H9 (cell line): ENCODE data around the gene RERE. TPM values are rescaled to one million over a fixed set of nuclear protein-coding genes. Genes with fewer than 3 reads are reported as not detected.

Experiments
- DNase-seq: peaks from one replicate; pipeline ENCODE4 v3.0.0-alpha.2; 2017
- H2AFZ ChIP-seq: one replicate; pipeline ENCODE4 v1.6.1; 2013; ENCODE audit warnings: mild to moderate bottlenecking, low read length, control low read depth, moderate library complexity
- H2AK5ac ChIP-seq: 2 replicates; pipeline ENCODE4 v1.6.1; 2013; ENCODE audit warnings: low read length, control low read depth, mixed read lengths; ENCODE audit not compliant: insufficient read length
- H2BK120ac ChIP-seq: one replicate; pipeline ENCODE4 v1.6.1; 2013; ENCODE audit warnings: low read depth, mild to moderate bottlenecking, low read length, control low read depth, inconsistent platforms; ENCODE audit not compliant: poor library complexity, severe bottlenecking
- H2BK12ac ChIP-seq: 2 replicates; pipeline ENCODE4 v1.6.1; 2013; ENCODE audit warnings: low read length, control low read depth, mixed read lengths, low read depth; ENCODE audit not compliant: insufficient read length
- H2BK15ac ChIP-seq: 2 replicates; pipeline ENCODE4 v1.6.1; 2013; ENCODE audit warnings: low read depth, low read length, control low read depth
- H2BK20ac ChIP-seq: one replicate; pipeline ENCODE4 v1.6.1; 2013; ENCODE audit warnings: low read depth, mild to moderate bottlenecking, low read length, control low read depth, inconsistent platforms; ENCODE audit not compliant: poor library complexity, severe bottlenecking
- H2BK5ac ChIP-seq: 2 replicates; pipeline ENCODE4 v1.6.1; 2013; ENCODE audit warnings: low read length, control low read depth, mixed read lengths; ENCODE audit not compliant: insufficient read length
- H3K14ac ChIP-seq: 2 replicates; pipeline ENCODE4 v1.6.1; 2013; ENCODE audit warnings: low read length, control low read depth; ENCODE audit not compliant: insufficient read depth
- H3K18ac ChIP-seq: 2 replicates; pipeline ENCODE4 v1.6.1; 2013; ENCODE audit warnings: low read depth, mild to moderate bottlenecking, mixed read lengths, low read length, control low read depth; ENCODE audit not compliant: insufficient read length
- H3K23ac ChIP-seq: 2 replicates; pipeline ENCODE4 v1.6.1; 2013; ENCODE audit warnings: low read length, control low read depth, mixed read lengths, low read depth; ENCODE audit not compliant: insufficient read length
- H3K23me2 ChIP-seq: 2 replicates; pipeline ENCODE4 v1.6.1; 2013; ENCODE audit warnings: low read depth, mild to moderate bottlenecking, mixed read lengths, low read length, control low read depth; ENCODE audit not compliant: insufficient read length, poor library complexity, severe bottlenecking
- H3K27ac ChIP-seq: 2 replicates; pipeline ENCODE4 v1.5.1; 2013; ENCODE audit warnings: low read length, control low read depth, mixed read lengths, low read depth; ENCODE audit not compliant: insufficient read length
- H3K27me3 ChIP-seq: 2 replicates; pipeline ENCODE4 v1.6.1; 2013; ENCODE audit warnings: low read length, control low read depth, inconsistent platforms; ENCODE audit not compliant: insufficient read depth
- H3K4ac ChIP-seq: 2 replicates; pipeline ENCODE4 v1.6.1; 2013; ENCODE audit warnings: low read depth, mild to moderate bottlenecking, control low read depth, inconsistent platforms, low read length, moderate library complexity
- H3K4me1 ChIP-seq: 2 replicates; pipeline ENCODE4 v1.6.1; 2013; ENCODE audit warnings: low read length, control low read depth, inconsistent platforms; ENCODE audit not compliant: insufficient read depth
- H3K4me2 ChIP-seq: 2 replicates; pipeline ENCODE4 v1.6.1; 2013; ENCODE audit warnings: low read length, control low read depth, mixed read lengths; ENCODE audit not compliant: insufficient read length, insufficient read depth
- H3K56ac ChIP-seq: 2 replicates; pipeline ENCODE4 v1.6.1; 2013; ENCODE audit warnings: low read depth, mild to moderate bottlenecking, mixed read lengths, low read length, control low read depth; ENCODE audit not compliant: insufficient read length
- H3K79me1 ChIP-seq: 2 replicates; pipeline ENCODE4 v1.6.1; 2013; ENCODE audit warnings: low read depth, mild to moderate bottlenecking, moderate library complexity, low read length, control low read depth, inconsistent platforms; ENCODE audit not compliant: insufficient read depth, poor library complexity, severe bottlenecking
- H3K79me2 ChIP-seq: 2 replicates; pipeline ENCODE4 v1.6.1; 2013; ENCODE audit warnings: low read length, control low read depth, inconsistent platforms; ENCODE audit not compliant: insufficient read depth
- H3K9ac ChIP-seq: 2 replicates; pipeline ENCODE4 v1.6.1; 2013; ENCODE audit warnings: low read length, control low read depth, mixed read lengths; ENCODE audit not compliant: insufficient read length; ENCODE audit errors: extremely low read depth
- H3K9me3 ChIP-seq: one replicate; pipeline ENCODE4 v1.6.1; 2013; ENCODE audit warnings: low read depth, low read length, inconsistent platforms; ENCODE audit not compliant: control insufficient read depth
- H3T11ph ChIP-seq: one replicate; pipeline ENCODE4 v1.6.1; 2013; ENCODE audit warnings: mild to moderate bottlenecking, low read length, control low read depth, inconsistent platforms
- H4K20me1 ChIP-seq: one replicate; pipeline ENCODE4 v1.6.1; 2013; ENCODE audit not compliant: control insufficient read depth, insufficient read length, insufficient read depth
- H4K5ac ChIP-seq: 2 replicates; pipeline ENCODE4 v1.6.1; 2013; ENCODE audit warnings: low read depth, mild to moderate bottlenecking, mixed read lengths, low read length, control low read depth; ENCODE audit not compliant: insufficient read length
- H4K8ac ChIP-seq: replicated peaks from 2 replicates; pipeline ENCODE4 v1.6.1; 2013; ENCODE audit warnings: low read length, control low read depth, mixed read lengths, low read depth; ENCODE audit not compliant: insufficient read length
- H4K91ac ChIP-seq: 2 replicates; pipeline ENCODE4 v1.6.1; 2013; ENCODE audit warnings: low read depth, mild to moderate bottlenecking, moderate library complexity, mixed read lengths, low read length, control low read depth; ENCODE audit not compliant: insufficient read length
- H3K27ac Mint-ChIP-seq, 3 experiments: 2 replicates in 2 of 3; 3 replicates in 1 of 3; pipeline ENCODE4 v1.8.0; 2020 to 2021; ENCODE audit warnings: mixed read lengths in 3 of 3, mild to moderate bottlenecking in 1 of 3, moderate library complexity in 1 of 3
- H3K27me3 Mint-ChIP-seq: 2 replicates; pipeline ENCODE4 v1.8.0; 2021; ENCODE audit warnings: low read depth, mild to moderate bottlenecking, moderate library complexity, mixed read lengths
- H3K36me3 Mint-ChIP-seq, 3 experiments: 2 replicates in 2 of 3; 3 replicates in 1 of 3; pipeline ENCODE4 v1.8.0; 2020 to 2021; ENCODE audit warnings: low read depth in 3 of 3, mixed read lengths in 3 of 3; ENCODE audit not compliant: insufficient read depth in 1 of 3
- H3K4me1 Mint-ChIP-seq, 2 experiments: 2 replicates each; pipeline ENCODE4 v1.8.0; 2020; ENCODE audit warnings: mixed read lengths in 2 of 2
- H3K4me3 Mint-ChIP-seq, 2 experiments: 2 replicates in 1 of 2; 3 replicates in 1 of 2; pipeline ENCODE4 v1.8.0; 2020 to 2021; ENCODE audit warnings: mild to moderate bottlenecking in 2 of 2, mixed read lengths in 2 of 2, moderate library complexity in 1 of 2
- H3K9me3 Mint-ChIP-seq, 2 experiments: 2 replicates in 1 of 2; 3 replicates in 1 of 2; pipeline ENCODE4 v1.8.0; 2020; ENCODE audit warnings: mild to moderate bottlenecking in 2 of 2, mixed read lengths in 2 of 2, moderate library complexity in 1 of 2
- CTCF ChIP-seq: fragments of 200-600 bp; sonication (generic); conservative IDR thresholded peaks from 3 replicates; pipeline ENCODE4 v1.8.0; 2021; ENCODE audit warnings: antibody characterized with exemption, mild to moderate bottlenecking
- WGBS: extraction: QIAGEN DNeasy Blood & Tissue Kit; methylation state at CpG from one replicate; pipeline ENCODE4 v1.1.7; 2013; ENCODE audit warnings: missing lambda C conversion rate, low lambda C conversion rate, mixed read lengths; ENCODE audit not compliant: insufficient read length; ENCODE audit errors: extremely low coverage; 5-methylcytosine and 5-hydroxymethylcytosine counted together
- total RNA-seq: library from RNA; stranded (reverse); gene quantifications from 2 replicates; pipeline ENCODE4 v1.2.1, GENCODE V29; 2021

RERE gene
- total RNA-seq, 1 experiment from 2014 or later: 103 TPM

DNA sequence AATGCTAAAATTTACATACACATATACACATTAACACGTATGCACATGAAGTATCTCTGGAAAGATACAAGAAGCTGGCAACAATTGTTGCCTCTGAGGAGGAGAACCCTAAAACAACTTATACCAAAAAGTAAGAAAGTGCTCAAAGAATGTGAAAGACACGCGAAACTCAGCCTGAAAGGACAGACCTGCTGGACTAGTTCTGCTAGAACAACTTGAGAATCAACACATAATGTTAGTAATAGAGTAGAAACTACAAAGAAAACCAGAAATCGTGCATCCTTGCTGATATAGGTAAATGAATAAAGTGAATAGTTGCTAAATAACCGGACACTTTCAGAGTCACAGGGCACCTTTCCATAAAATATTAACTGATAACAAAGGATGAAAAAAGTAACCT is 242.5 kb downstream of the RERE start:
- DNase-seq: no peak
- Histone ChIP-seq H3K9ac (no peak overlapping the region), H4K91ac (no peak overlapping the region), H2AK5ac (no peak overlapping the region), H3K9me3 (no peaks in the 10 kb centered on the region), H3K18ac (no peak overlapping the region), H3K79me1 (peaks cover 7% of the 10 kb centered on the region), H3K4ac (no peak overlapping the region), H4K5ac (no peak overlapping the region), H2AFZ (no peak overlapping the region), H3K23me2 (no peaks in the 10 kb centered on the region), H3K27ac (no peak overlapping the region), H3K4me1 (peaks cover 2% of the 10 kb centered on the region; the same call in 1 of the 2 replicates), H2BK12ac (no peak overlapping the region), H2BK5ac (no peak overlapping the region), H4K20me1 (no peaks in the 10 kb centered on the region), H4K8ac (no peak overlapping the region), H3K4me2 (no peak overlapping the region), H3K23ac (no peak overlapping the region), H2BK120ac (no peak overlapping the region), H3T11ph (no peak overlapping the region), H3K27me3 (no peaks in the 10 kb centered on the region), H2BK20ac (no peak overlapping the region), H2BK15ac (no peak overlapping the region), H3K14ac (no peak overlapping the region), H3K79me2 (peaks cover 2% of the 10 kb centered on the region; the same call in 1 of the 2 replicates), H3K56ac (no peak overlapping the region)
- Mint-ChIP-seq H3K27ac (no peak overlapping the region; a peak in 1 of 7 replicates), H3K36me3 (peaks cover 0 to 5% (median 0%) of the 10 kb centered on the region in 3 experiments; a peak in 2 of 7 replicates), H3K27me3 (no peaks in the 10 kb centered on the region), H3K9me3 (no peaks in the 10 kb centered on the region), H3K4me1 (peaks cover 18 to 31% of the 10 kb centered on the region in 2 experiments), H3K4me3 (no peak overlapping the region)
- WGBS: no CpG with 5 or more reads among the region's 5 CpGs
- TF ChIP-seq CTCF: no peak
